ENCODE results near the gene BRDT.

BRDT gene

DNA sequence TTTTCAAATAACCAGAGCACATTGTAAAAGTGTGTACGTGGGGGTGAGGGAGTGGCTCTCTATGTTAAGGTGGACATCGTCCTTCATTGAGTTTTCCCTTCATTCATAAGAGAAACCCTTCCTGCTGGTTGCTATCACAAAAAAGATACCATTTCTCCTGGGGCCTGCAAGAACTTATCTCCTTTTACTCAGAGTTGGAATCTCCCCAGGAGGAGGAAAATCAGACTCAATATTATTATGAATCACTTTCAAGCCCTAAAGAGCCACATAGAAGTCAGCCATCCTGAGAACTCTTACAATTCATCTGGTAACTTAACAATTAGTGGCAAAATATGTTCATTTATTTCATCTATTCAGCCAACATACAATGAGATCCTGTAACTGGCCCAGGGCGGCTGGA is 36.2 kb upstream of the BRDT start:
- Histone ChIP-seq H3K4me2 (ENCODE audit: low read length, poor library complexity, severe bottlenecking) (no peak overlapping the region), H3K23ac (ENCODE audit: low read length in 2 of 2) (no peak overlapping the region), H3K9me3 (ENCODE audit: control insufficient read depth, low read length) (no peaks in the 10 kb centered on the region), H3K4me1 (ENCODE audit: control insufficient read depth, insufficient read depth, low read depth, low read length) (no peaks in the 10 kb centered on the region), H4K91ac (ENCODE audit: low read length) (no peak overlapping the region), H3K27me3 (ENCODE audit: control insufficient read depth in 1 of 2, insufficient read depth in 1 of 2, low read length in 2 of 2) (no peaks in the 10 kb centered on the region), H4K8ac (ENCODE audit: low read length) (no peak overlapping the region), H3K18ac (ENCODE audit: low read depth in 1 of 2, low read length in 2 of 2) (no peak overlapping the region), H2BK5ac (ENCODE audit: low read depth, low read length, poor library complexity, severe bottlenecking) (no peak overlapping the region), H3K14ac (ENCODE audit: low read length in 2 of 2) (no peak overlapping the region), H2BK120ac (ENCODE audit: low read depth, low read length) (no peak overlapping the region), H3K4me3 (ENCODE audit: insufficient read depth in 1 of 2, low read depth in 1 of 2, low read length in 2 of 2) (no peak overlapping the region), H2AK5ac (ENCODE audit: low read length, severe bottlenecking) (no peak overlapping the region), H3K27ac (ENCODE audit: low read length, poor library complexity, severe bottlenecking) (no peak overlapping the region), H2AFZ (ENCODE audit: low read depth, low read length) (no peak overlapping the region), H3K4ac (ENCODE audit: low read depth in 1 of 2, low read length in 2 of 2) (no peak overlapping the region), H3K9ac (ENCODE audit: low read length) (peak overlapping the region; percentile 28), H2BK12ac (ENCODE audit: low read length in 2 of 2) (no peak overlapping the region), H3K36me3 (ENCODE audit: control insufficient read depth in 1 of 2, insufficient read depth in 2 of 2, low read depth in 1 of 2, low read length in 2 of 2) (no peaks in the 10 kb centered on the region), H3K79me1 (replicated peaks; ENCODE audit: low read length, poor library complexity, severe bottlenecking) (no peaks in the 10 kb centered on the region), H2BK15ac (ENCODE audit: low read depth, poor library complexity, severe bottlenecking) (no peak overlapping the region)
- WGBS, result 75% methylated on average over 1 of the region's 3 CpGs
- DNase-seq, result no peak

DNA sequence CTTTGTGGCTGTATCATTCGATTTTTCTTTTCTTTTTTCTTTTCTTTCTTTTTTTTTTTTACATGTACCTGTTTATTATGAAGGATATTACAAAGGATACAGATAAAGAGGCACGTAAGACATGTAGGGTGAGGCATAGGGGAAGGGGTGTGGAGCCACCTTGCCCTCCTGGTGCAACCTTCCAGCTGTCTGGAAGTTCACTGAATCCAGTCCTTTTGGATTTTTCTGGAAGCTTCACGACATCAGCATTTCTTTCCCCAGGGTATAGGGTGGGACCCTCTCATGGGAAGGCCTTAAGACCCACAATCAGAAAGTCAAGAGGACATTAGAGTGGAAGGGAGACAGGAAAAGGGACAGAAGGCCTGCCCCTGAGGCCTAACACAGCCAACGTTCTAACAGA is 33.2 kb upstream of the BRDT start:
- H3K4me1 ChIP-seq (ENCODE audit: control insufficient read depth, insufficient read depth, low read depth, low read length), result peaks cover 2% of the 10 kb centered on the region
- H3K27ac ChIP-seq (ENCODE audit: low read length, poor library complexity, severe bottlenecking), result no peak overlapping the region
- no peak overlapping the region for H3K9ac ChIP-seq (ENCODE audit: low read length)
- no peak overlapping the region for H3K4me2 ChIP-seq (ENCODE audit: low read length, poor library complexity, severe bottlenecking)
- H2BK120ac ChIP-seq (ENCODE audit: low read depth, low read length), result no peak overlapping the region
- no peak overlapping the region for H3K4me3 ChIP-seq (ENCODE audit: insufficient read depth in 1 of 2, low read depth in 1 of 2, low read length in 2 of 2)
- no peak overlapping the region for H3K4ac ChIP-seq (ENCODE audit: low read depth in 1 of 2, low read length in 2 of 2)
- H3K79me1 ChIP-seq (replicated peaks; ENCODE audit: low read length, poor library complexity, severe bottlenecking), result no peaks in the 10 kb centered on the region
- no peak overlapping the region for H2AFZ ChIP-seq (ENCODE audit: low read depth, low read length)
- H2BK15ac ChIP-seq (ENCODE audit: low read depth, poor library complexity, severe bottlenecking), result no peak overlapping the region
- no peak overlapping the region for H2AK5ac ChIP-seq (ENCODE audit: low read length, severe bottlenecking)
- no peaks in the 10 kb centered on the region for H3K27me3 ChIP-seq (ENCODE audit: control insufficient read depth in 1 of 2, insufficient read depth in 1 of 2, low read length in 2 of 2)
- H3K14ac ChIP-seq (ENCODE audit: low read length in 2 of 2), result no peak overlapping the region
- no peak for DNase-seq
- H3K23ac ChIP-seq (ENCODE audit: low read length in 2 of 2), result no peak overlapping the region
- H2BK5ac ChIP-seq (ENCODE audit: low read depth, low read length, poor library complexity, severe bottlenecking), result no peak overlapping the region
- no peak overlapping the region for H4K8ac ChIP-seq (ENCODE audit: low read length)
- no peaks in the 10 kb centered on the region for H3K9me3 ChIP-seq (ENCODE audit: control insufficient read depth, low read length)
- H3K36me3 ChIP-seq (ENCODE audit: control insufficient read depth in 1 of 2, insufficient read depth in 2 of 2, low read depth in 1 of 2, low read length in 2 of 2), result no peaks in the 10 kb centered on the region
- no peak overlapping the region for H2BK12ac ChIP-seq (ENCODE audit: low read length in 2 of 2)
- H4K91ac ChIP-seq (ENCODE audit: low read length), result no peak overlapping the region
- 99% methylated on average over 2 of the region's 4 CpGs for WGBS
- no peak overlapping the region for H3K18ac ChIP-seq (ENCODE audit: low read depth in 1 of 2, low read length in 2 of 2)

DNA sequence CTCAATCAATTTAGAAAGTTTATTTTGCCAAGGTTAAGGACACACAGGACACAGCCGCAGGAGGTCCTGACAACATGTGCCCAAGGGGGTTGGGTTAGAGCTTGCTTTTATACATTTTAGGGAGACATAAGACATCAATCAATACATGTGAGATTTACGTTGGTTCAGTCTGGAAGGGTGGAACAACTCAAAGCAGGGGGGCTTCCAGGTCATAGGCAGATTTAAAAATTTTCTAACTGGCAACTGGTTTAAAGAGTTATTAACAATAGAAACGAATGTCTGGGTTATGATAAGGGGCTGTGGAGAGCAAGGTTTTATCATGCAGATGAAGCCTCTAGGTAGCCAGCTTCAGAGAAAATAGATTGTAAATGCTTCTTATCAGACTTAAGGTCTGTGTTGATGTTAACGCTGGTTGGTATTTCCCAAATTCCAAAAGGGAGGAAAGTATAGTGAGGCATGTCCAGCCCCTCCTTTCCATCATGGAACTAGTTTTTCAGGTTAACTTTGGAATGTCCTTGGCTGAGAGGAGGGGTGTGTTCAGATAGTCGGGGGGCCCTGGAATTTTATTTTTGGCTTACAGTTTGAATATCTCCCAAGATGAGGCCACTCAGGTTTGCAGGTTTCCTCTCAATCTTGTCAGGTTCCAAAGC is 32.3 kb upstream of the BRDT start:
- no peak overlapping the region for H2BK5ac ChIP-seq (ENCODE audit: low read depth, low read length, poor library complexity, severe bottlenecking)
- no peak overlapping the region for H2BK120ac ChIP-seq (ENCODE audit: low read depth, low read length)
- no peaks in the 10 kb centered on the region for H3K27me3 ChIP-seq (ENCODE audit: control insufficient read depth in 1 of 2, insufficient read depth in 1 of 2, low read length in 2 of 2)
- no peak overlapping the region for H3K4me2 ChIP-seq (ENCODE audit: low read length, poor library complexity, severe bottlenecking)
- no peaks in the 10 kb centered on the region for H3K9me3 ChIP-seq (ENCODE audit: control insufficient read depth, low read length)
- DNase-seq, result no peak
- H2BK12ac ChIP-seq (ENCODE audit: low read length in 2 of 2), result no peak overlapping the region
- no peak overlapping the region for H3K4me3 ChIP-seq (ENCODE audit: insufficient read depth in 1 of 2, low read depth in 1 of 2, low read length in 2 of 2)
- no peak overlapping the region for H2AFZ ChIP-seq (ENCODE audit: low read depth, low read length)
- peaks cover 2% of the 10 kb centered on the region for H3K4me1 ChIP-seq (ENCODE audit: control insufficient read depth, insufficient read depth, low read depth, low read length)
- H3K36me3 ChIP-seq (ENCODE audit: control insufficient read depth in 1 of 2, insufficient read depth in 2 of 2, low read depth in 1 of 2, low read length in 2 of 2), result no peaks in the 10 kb centered on the region
- H2BK15ac ChIP-seq (ENCODE audit: low read depth, poor library complexity, severe bottlenecking), result no peak overlapping the region
- no peak overlapping the region for H3K9ac ChIP-seq (ENCODE audit: low read length)
- no peak overlapping the region for H4K8ac ChIP-seq (ENCODE audit: low read length)
- no peak overlapping the region for H4K91ac ChIP-seq (ENCODE audit: low read length)
- no peak overlapping the region for H3K14ac ChIP-seq (ENCODE audit: low read length in 2 of 2)
- H3K4ac ChIP-seq (ENCODE audit: low read depth in 1 of 2, low read length in 2 of 2), result no peak overlapping the region
- no peak overlapping the region for H3K27ac ChIP-seq (ENCODE audit: low read length, poor library complexity, severe bottlenecking)
- no peak overlapping the region for H3K18ac ChIP-seq (ENCODE audit: low read depth in 1 of 2, low read length in 2 of 2)
- 76% methylated on average over 5 of the region's 5 CpGs for WGBS
- no peaks in the 10 kb centered on the region for H3K79me1 ChIP-seq (replicated peaks; ENCODE audit: low read length, poor library complexity, severe bottlenecking)
- no peak overlapping the region for H2AK5ac ChIP-seq (ENCODE audit: low read length, severe bottlenecking)
- H3K23ac ChIP-seq (ENCODE audit: low read length in 2 of 2), result no peak overlapping the region

DNA sequence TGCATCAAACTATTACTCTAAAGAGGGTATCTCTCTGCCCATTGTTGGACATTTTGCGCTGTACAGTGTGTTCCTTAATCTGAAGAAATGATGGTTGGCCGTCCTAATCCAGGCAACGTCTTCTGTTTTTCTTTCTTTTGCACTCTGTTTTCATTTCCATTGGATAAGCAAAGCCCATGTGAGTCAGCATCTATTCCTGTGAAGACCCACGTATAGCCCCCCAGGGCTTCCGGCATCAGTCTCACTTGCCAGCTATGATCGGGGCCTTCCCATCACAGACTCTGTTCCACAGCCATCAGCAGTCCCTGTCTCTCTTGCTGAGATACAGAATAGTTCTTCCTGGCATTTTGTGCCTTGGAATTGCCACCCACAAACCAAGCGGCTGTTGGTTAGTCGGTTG is 29.2 kb upstream of the BRDT start:
- Histone ChIP-seq H2BK12ac (ENCODE audit: low read length in 2 of 2) (no peak overlapping the region), H3K18ac (ENCODE audit: low read depth in 1 of 2, low read length in 2 of 2) (no peak overlapping the region), H3K9ac (ENCODE audit: low read length) (no peak overlapping the region), H4K91ac (ENCODE audit: low read length) (no peak overlapping the region), H3K79me1 (replicated peaks; ENCODE audit: low read length, poor library complexity, severe bottlenecking) (no peaks in the 10 kb centered on the region), H2BK120ac (ENCODE audit: low read depth, low read length) (no peak overlapping the region), H2AFZ (ENCODE audit: low read depth, low read length) (no peak overlapping the region), H3K27me3 (ENCODE audit: control insufficient read depth in 1 of 2, insufficient read depth in 1 of 2, low read length in 2 of 2) (no peaks in the 10 kb centered on the region), H3K14ac (ENCODE audit: low read length in 2 of 2) (no peak overlapping the region), H2BK15ac (ENCODE audit: low read depth, poor library complexity, severe bottlenecking) (no peak overlapping the region), H2AK5ac (ENCODE audit: low read length, severe bottlenecking) (no peak overlapping the region), H3K23ac (ENCODE audit: low read length in 2 of 2) (no peak overlapping the region), H2BK5ac (ENCODE audit: low read depth, low read length, poor library complexity, severe bottlenecking) (no peak overlapping the region), H3K4ac (ENCODE audit: low read depth in 1 of 2, low read length in 2 of 2) (no peak overlapping the region), H3K36me3 (ENCODE audit: control insufficient read depth in 1 of 2, insufficient read depth in 2 of 2, low read depth in 1 of 2, low read length in 2 of 2) (no peaks in the 10 kb centered on the region), H3K4me3 (ENCODE audit: insufficient read depth in 1 of 2, low read depth in 1 of 2, low read length in 2 of 2) (no peak overlapping the region), H3K4me2 (ENCODE audit: low read length, poor library complexity, severe bottlenecking) (no peak overlapping the region), H3K27ac (ENCODE audit: low read length, poor library complexity, severe bottlenecking) (no peak overlapping the region), H3K9me3 (ENCODE audit: control insufficient read depth, low read length) (no peaks in the 10 kb centered on the region), H4K8ac (ENCODE audit: low read length) (no peak overlapping the region), H3K4me1 (ENCODE audit: control insufficient read depth, insufficient read depth, low read depth, low read length) (peaks cover 2% of the 10 kb centered on the region)
- 94% methylated on average over 8 of the region's 8 CpGs for WGBS
- no peak for DNase-seq

All from mesenchymal stem cell (in vitro differentiated cells and primary cell).